GM12874 (cell line): ENCODE data around the gene ARHGEF12.

Source experiments
- TF ChIP-seq, protein P1 (sequence below): IDR thresholded peaks from 2 replicates; pipeline ENCODE4 v1.5.1; 2011; ENCODE audit warnings: low read depth, mild to moderate bottlenecking, control low read depth, low read length, moderate library complexity; ENCODE audit not compliant: insufficient read depth

ARHGEF12 gene

DNA sequence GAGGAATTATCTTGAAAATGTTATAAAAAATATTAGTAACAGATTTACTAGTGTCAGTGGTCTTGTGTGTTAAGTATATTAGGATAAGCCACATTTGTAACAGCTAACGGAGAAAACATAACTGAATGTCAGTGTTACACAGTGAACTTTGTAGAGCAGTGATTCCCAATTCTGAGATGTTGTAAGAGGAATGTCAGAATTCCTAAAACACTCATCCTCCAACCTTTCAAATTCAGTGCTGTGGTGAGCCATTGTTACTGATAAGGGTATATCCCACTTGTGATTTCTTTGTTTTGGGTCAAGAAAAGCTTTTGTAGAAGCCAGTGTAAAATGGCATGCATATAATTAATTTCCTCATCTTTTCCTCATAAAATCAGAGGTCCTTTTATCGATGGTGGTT, 61.9 kb downstream of the ARHGEF12 start:
- TF ChIP-seq, protein P1, sequence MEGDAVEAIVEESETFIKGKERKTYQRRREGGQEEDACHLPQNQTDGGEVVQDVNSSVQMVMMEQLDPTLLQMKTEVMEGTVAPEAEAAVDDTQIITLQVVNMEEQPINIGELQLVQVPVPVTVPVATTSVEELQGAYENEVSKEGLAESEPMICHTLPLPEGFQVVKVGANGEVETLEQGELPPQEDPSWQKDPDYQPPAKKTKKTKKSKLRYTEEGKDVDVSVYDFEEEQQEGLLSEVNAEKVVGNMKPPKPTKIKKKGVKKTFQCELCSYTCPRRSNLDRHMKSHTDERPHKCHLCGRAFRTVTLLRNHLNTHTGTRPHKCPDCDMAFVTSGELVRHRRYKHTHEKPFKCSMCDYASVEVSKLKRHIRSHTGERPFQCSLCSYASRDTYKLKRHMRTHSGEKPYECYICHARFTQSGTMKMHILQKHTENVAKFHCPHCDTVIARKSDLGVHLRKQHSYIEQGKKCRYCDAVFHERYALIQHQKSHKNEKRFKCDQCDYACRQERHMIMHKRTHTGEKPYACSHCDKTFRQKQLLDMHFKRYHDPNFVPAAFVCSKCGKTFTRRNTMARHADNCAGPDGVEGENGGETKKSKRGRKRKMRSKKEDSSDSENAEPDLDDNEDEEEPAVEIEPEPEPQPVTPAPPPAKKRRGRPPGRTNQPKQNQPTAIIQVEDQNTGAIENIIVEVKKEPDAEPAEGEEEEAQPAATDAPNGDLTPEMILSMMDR, result no peak

GRCh38 chr11:120399307-120399706, 63.1 kb downstream of the ARHGEF12 start:
- TF ChIP-seq, protein P1, result no peak

GRCh38 chr11:120400564-120401364, 64.6 kb downstream of the ARHGEF12 start:
- TF ChIP-seq, protein P1, result no peak

- TF ChIP-seq, protein P1, result no peak
These were observed 65.3 kb downstream of the ARHGEF12 start for GRCh38 chr11:120401506-120401905.

DNA sequence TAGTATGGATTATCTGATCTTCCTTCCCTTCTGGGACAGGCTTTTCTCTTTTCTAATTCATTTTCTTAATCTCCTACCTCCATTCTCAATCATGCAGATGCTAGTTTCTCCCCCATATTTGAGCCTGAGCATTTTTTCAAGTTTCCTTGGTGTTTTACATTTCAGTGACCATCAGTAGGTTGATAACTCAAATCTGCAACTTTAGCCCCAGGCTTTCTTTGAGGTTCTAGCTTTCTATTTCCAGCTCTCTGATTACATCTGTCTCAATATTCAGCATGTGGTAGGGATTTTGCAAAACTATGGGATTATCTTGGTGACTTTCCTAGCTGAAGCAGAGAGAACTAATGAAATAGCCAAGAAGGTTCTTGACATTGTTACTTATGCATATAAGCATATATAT, 67.8 kb downstream of the ARHGEF12 start:
- TF ChIP-seq, protein P1, result no peak

GRCh38 chr11:120404495-120404894, 68.3 kb downstream of the ARHGEF12 start:
- TF ChIP-seq, protein P1, result no peak

DNA sequence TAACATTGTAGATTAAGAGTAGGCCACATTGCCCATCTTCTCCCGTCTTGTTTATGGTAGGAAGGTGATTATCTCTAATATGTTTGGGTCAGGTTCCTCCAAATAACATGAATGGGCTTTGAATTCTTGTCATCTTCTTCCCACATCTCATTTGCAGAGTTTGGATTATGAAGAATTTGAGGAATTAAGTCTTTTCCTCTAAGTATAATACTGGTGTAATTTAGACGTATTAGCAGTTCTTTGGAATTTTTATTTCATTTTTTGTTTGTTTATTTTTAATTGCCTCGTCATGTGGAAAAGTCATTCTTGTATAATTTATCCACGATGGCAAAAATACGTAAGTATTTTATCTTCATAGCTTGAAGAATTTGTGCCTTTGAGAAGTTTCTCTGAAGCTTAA, 73.4 kb downstream of the ARHGEF12 start:
- TF ChIP-seq, protein P1, result no peak
